Panc1 (cell line): Measurements from ENCODE around the gene C17orf75. TPM values are rescaled to one million over a fixed set of nuclear protein-coding genes. Genes with fewer than 3 reads are reported as not detected.

Source experiments
- ATAC-seq: fragments of 200-7000 bp; cut with Tn5 transposase; 2 replicates; pipeline ENCODE4 v1.9.1; 2020; ENCODE audit warnings: mild to moderate bottlenecking, moderate library complexity
- BruUV-seq: library from RNA; stranded (reverse); fragments of 400-500 nt; replicated peaks from 2 replicates; lab custom pipeline; 2021; lab: Mats Ljungman, UMichigan
- CTCF ChIA-PET: fragments of 300-600 bp; sonication (Branson Sonifier 250); formaldehyde crosslinking; loops from one replicate; lab custom pipeline; 2022; ENCODE audit warnings: antibody characterized with exemption; lab: Charles Lee
- POLR2A ChIA-PET: fragments of 300-600 bp; sonication (Branson Sonifier 250); formaldehyde crosslinking; loops from one replicate; lab custom pipeline; 2022; ENCODE audit warnings: antibody characterized with exemption; lab: Charles Lee
- DNase-seq: peaks from one replicate; pipeline ENCODE4 v3.0.0-alpha.2; 2010; ENCODE audit warnings: low read depth, low spot score
- H3K27ac ChIP-seq: 2 replicates; pipeline ENCODE4 v1.5.1; 2011; ENCODE audit warnings: mild to moderate bottlenecking, low read length, inconsistent platforms
- H3K27me3 ChIP-seq: fragments of 200-500 bp; sonication (Bioruptor generic); 2 replicates; pipeline ENCODE4 v1.6.0; 2014; ENCODE audit warnings: low read length, inconsistent platforms; ENCODE audit not compliant: control insufficient read depth, insufficient read depth
- H3K36me3 ChIP-seq: fragments of 200-500 bp; sonication (Bioruptor generic); 2 replicates; pipeline ENCODE4 v1.5.1; 2014; ENCODE audit warnings: inconsistent platforms, mild to moderate bottlenecking, low read length, moderate library complexity; ENCODE audit not compliant: control insufficient read depth, insufficient read depth
- H3K4me1 ChIP-seq: 2 replicates; pipeline ENCODE4 v1.5.1; 2011; ENCODE audit warnings: inconsistent platforms, mild to moderate bottlenecking, low read length, moderate library complexity; ENCODE audit not compliant: control insufficient read depth, insufficient read depth
- H3K4me3 ChIP-seq, 2 experiments: 2 replicates each; pipeline ENCODE4 v1.5.1; 2011 to 2012; ENCODE audit warnings: low read depth in 2 of 2, low read length in 2 of 2, mild to moderate bottlenecking in 2 of 2, inconsistent platforms in 1 of 2, moderate library complexity in 1 of 2
- H3K9me3 ChIP-seq: fragments of 200-500 bp; sonication (Bioruptor generic); 2 replicates; pipeline ENCODE4 v1.5.1; 2014; ENCODE audit warnings: low read depth, mild to moderate bottlenecking, inconsistent platforms, low read length, moderate library complexity; ENCODE audit not compliant: control insufficient read depth, insufficient read depth
- POLR2AphosphoS5 ChIP-seq: IDR thresholded peaks from 2 replicates; pipeline ENCODE4 v1.6.1; 2012; ENCODE audit warnings: mild to moderate bottlenecking, low read depth, low read length, moderate library complexity
- SIN3A ChIP-seq: IDR thresholded peaks from 2 replicates; pipeline ENCODE4 v1.6.1; 2012; ENCODE audit warnings: low read depth, mild to moderate bottlenecking, low read length, moderate library complexity, borderline replicate concordance; ENCODE audit not compliant: insufficient read depth
- TCF7L2 ChIP-seq: IDR thresholded peaks from 2 replicates; pipeline ENCODE4 v1.6.1; 2011; ENCODE audit warnings: mild to moderate bottlenecking, low read depth, low read length, inconsistent platforms
- in situ Hi-C: cut with HindIII; loops from 2 replicates; pipeline ENCODE4 v1.10.0; 2016; ENCODE audit warnings: low sequenced_read_pairs, low pct_unique_long_range_greater_than_20kb
- intact Hi-C: fragments of 100-400 bp; cut with micrococcal nuclease; formaldehyde crosslinking; loops from one replicate; pipeline ENCODE4 v1.10.0; 2022; ENCODE audit not compliant: unreplicated experiment
- total RNA-seq: library from RNA; stranded (reverse); gene quantifications from one replicate; pipeline ENCODE4 v1.2.1, GENCODE V29; 2021; ENCODE audit not compliant: unreplicated experiment
- TF ChIP-seq, protein P1 (sequence below): fragments of 450-650 bp; IDR thresholded peaks from 2 replicates; pipeline ENCODE4 v1.5.1; 2017; ENCODE audit warnings: mild to moderate bottlenecking
- TF ChIP-seq, protein P2 (sequence below), 2 experiments: IDR thresholded peaks; 2 replicates each; pipeline ENCODE4 v1.6.1; 2011 to 2012; ENCODE audit warnings: low read depth in 2 of 2, control low read depth in 1 of 2, low read length in 1 of 2, mild to moderate bottlenecking in 1 of 2, moderate library complexity in 1 of 2; ENCODE audit not compliant: insufficient read depth in 1 of 2

The C17orf75 gene
- total RNA-seq, 1 experiment from 2014 or later = 31.6 TPM

DNA sequence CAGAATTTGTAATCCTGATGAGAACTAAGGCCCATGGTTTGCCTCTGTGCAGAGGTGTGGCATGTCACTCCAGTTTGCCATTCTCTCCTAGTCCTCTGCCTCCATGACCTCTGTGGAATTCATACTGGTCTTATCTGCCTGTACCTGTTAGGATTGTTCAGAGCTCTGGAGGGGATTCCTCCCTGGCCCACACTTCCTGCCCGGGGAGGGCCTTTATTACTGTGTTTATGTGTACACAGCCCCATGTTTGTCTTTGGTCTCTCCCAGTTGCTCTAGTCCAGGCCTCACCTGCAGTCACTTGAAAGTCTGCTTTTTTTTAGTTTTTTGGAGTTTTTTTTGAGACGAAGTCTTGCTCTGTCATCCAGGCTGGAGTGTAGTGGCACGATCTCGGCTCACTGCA, 39.9 kb downstream of the C17orf75 start:
- Histone ChIP-seq H3K4me3 (no peak overlapping the region), H3K27ac (no peak overlapping the region), H3K27me3 (no peaks in the 10 kb centered on the region), H3K36me3 (no peaks in the 10 kb centered on the region), H3K9me3 (no peaks in the 10 kb centered on the region), H3K4me1 (peaks cover 17% of the 10 kb centered on the region)
- TF ChIP-seq SIN3A = no peak
- TF ChIP-seq TCF7L2 = no peak
- TF ChIP-seq, protein P1, sequence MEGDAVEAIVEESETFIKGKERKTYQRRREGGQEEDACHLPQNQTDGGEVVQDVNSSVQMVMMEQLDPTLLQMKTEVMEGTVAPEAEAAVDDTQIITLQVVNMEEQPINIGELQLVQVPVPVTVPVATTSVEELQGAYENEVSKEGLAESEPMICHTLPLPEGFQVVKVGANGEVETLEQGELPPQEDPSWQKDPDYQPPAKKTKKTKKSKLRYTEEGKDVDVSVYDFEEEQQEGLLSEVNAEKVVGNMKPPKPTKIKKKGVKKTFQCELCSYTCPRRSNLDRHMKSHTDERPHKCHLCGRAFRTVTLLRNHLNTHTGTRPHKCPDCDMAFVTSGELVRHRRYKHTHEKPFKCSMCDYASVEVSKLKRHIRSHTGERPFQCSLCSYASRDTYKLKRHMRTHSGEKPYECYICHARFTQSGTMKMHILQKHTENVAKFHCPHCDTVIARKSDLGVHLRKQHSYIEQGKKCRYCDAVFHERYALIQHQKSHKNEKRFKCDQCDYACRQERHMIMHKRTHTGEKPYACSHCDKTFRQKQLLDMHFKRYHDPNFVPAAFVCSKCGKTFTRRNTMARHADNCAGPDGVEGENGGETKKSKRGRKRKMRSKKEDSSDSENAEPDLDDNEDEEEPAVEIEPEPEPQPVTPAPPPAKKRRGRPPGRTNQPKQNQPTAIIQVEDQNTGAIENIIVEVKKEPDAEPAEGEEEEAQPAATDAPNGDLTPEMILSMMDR = no peak
- TF ChIP-seq, protein P2, sequence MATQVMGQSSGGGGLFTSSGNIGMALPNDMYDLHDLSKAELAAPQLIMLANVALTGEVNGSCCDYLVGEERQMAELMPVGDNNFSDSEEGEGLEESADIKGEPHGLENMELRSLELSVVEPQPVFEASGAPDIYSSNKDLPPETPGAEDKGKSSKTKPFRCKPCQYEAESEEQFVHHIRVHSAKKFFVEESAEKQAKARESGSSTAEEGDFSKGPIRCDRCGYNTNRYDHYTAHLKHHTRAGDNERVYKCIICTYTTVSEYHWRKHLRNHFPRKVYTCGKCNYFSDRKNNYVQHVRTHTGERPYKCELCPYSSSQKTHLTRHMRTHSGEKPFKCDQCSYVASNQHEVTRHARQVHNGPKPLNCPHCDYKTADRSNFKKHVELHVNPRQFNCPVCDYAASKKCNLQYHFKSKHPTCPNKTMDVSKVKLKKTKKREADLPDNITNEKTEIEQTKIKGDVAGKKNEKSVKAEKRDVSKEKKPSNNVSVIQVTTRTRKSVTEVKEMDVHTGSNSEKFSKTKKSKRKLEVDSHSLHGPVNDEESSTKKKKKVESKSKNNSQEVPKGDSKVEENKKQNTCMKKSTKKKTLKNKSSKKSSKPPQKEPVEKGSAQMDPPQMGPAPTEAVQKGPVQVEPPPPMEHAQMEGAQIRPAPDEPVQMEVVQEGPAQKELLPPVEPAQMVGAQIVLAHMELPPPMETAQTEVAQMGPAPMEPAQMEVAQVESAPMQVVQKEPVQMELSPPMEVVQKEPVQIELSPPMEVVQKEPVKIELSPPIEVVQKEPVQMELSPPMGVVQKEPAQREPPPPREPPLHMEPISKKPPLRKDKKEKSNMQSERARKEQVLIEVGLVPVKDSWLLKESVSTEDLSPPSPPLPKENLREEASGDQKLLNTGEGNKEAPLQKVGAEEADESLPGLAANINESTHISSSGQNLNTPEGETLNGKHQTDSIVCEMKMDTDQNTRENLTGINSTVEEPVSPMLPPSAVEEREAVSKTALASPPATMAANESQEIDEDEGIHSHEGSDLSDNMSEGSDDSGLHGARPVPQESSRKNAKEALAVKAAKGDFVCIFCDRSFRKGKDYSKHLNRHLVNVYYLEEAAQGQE (IDR thresholded peaks at IDR 0.05; ENCODE audit: insufficient read depth in 1 of 2, low read depth in 2 of 2, low read length in 1 of 2) = no peak
- no peak for TF ChIP-seq POLR2AphosphoS5
- ChIA-PET CTCF (no interaction called here), POLR2A (no interaction called here)
- ATAC-seq (no peak), DNase-seq (no peak)
- intact Hi-C loops = no loop called here
- in situ Hi-C loops = no loop called here
- no TSS peak for BruUV-seq

DNA sequence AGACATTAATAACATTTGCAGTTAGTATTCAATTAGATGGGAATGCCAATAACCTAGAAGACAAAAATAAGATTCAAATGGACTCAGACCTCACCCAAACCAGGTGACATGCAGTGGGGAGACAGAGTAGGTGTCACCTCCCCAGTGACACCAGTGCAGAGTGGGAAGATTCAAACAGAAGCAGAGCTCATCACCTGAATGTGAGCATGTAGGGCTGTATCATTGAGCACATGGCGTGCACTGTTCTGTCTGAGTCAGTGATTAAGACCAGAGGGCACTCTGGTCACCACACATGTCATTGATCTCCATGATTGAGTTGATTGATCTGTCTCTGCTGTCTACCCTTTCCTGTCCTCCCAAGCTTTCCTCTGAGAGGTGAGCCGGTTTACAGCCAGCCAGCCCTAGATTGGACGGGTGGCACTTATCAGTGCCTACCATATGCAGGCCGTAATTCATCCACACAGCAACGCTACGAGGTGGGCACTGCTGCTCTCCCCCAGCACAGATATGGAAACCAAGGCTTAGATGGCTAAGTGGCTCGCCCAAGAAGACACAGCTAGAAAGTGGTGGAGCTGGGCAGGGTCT, 42.3 kb downstream of the C17orf75 start:
- BruUV-seq = no TSS peak
- CTCF ChIA-PET = interaction anchor here (0.7 kb wide), 1 partner anchor 94 kb away, joined by 7 read pairs; no protein-coding TSS in a partner anchor
- Histone ChIP-seq H3K4me3 (no peak overlapping the region), H3K4me1 (peaks cover 17% of the 10 kb centered on the region), H3K27ac (no peak overlapping the region), H3K27me3 (no peaks in the 10 kb centered on the region), H3K9me3 (no peaks in the 10 kb centered on the region), H3K36me3 (no peaks in the 10 kb centered on the region)
- ATAC-seq (no peak), DNase-seq (no peak)
- intact Hi-C loops (no loop called here), in situ Hi-C loops (no loop called here)
- TF ChIP-seq, protein P2 (IDR thresholded peaks at IDR 0.05; ENCODE audit: insufficient read depth in 1 of 2, low read depth in 2 of 2, low read length in 1 of 2) = no peak
- TF ChIP-seq, protein P1 = no peak
- TF ChIP-seq POLR2AphosphoS5 (no peak), TCF7L2 (no peak), SIN3A (no peak)
- POLR2A ChIA-PET = no interaction called here
